Measurements from ENCODE around the gene INTS1. TPM values are rescaled to one million over a fixed set of nuclear protein-coding genes. Genes with fewer than 3 reads are reported as not detected.

INTS1 gene
- total and polyA plus RNA-seq, 2 of the 4 experiments (the other 2 are of a cell fraction), result 9.3 to 40.1 TPM

DNA sequence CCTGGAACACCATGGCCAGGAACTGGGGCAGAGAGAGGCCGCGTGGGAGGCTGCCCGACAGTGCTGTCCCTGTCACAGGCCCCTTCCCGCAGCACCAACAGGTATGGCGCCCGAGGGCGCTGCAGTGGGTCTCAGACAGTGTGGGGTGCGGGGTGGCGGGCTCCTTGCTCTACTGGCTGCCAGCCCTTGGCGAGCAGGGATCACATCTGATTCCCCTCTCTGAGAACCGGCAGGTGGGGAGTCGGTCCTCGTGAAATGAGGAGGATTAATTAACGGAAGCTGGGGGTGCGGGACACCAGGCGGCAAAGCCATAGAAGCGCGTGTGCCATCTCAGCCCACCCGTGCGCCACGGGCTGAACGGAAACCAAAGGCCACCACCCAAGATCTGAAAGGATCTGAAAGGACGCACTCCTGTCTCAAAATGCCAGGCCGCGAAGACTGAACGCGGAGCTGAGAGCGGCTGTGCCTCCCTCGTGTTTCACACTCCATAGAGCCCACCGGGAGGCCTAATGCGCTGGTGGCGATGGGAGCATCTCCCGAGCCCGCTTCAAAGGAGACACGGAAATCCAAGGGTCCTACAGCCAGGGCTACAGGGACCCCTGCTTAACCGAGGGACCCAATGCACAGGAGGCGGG lies 6.8 kb downstream of the INTS1 start:
- ChIA-PET POLR2A (ENCODE audit: unreplicated experiment) (no interaction called here), CTCF (no interaction called here)
- Histone ChIP-seq H3K4me1 (ENCODE audit: control insufficient read depth, insufficient read depth, low read length) (no peaks in the 10 kb centered on the region), H2BK5ac (ENCODE audit: low read depth, low read length, poor library complexity, severe bottlenecking) (no peak overlapping the region), H4K20me1 (ENCODE audit: insufficient read depth, low read length) (peaks cover 6% of the 10 kb centered on the region; the same call in 1 of the 2 replicates), H3K9me1 (ENCODE audit: insufficient read depth, low read length) (no peaks in the 10 kb centered on the region), H4K91ac (ENCODE audit: insufficient read depth, low read depth, low read length) (no peak overlapping the region), H2AK5ac (ENCODE audit: low read depth, low read length) (no peak overlapping the region), H3K56ac (ENCODE audit: extremely low read depth, insufficient read depth, low read length) (no peak overlapping the region), H3K18ac (ENCODE audit: low read depth, low read length) (no peak overlapping the region), H3K9me3 (ENCODE audit: control insufficient read depth, insufficient read depth, low read length) (no peaks in the 10 kb centered on the region), H2AFZ (replicated peaks; ENCODE audit: low read length, poor library complexity) (no peak overlapping the region), H3K27me3 (ENCODE audit: control insufficient read depth, insufficient read depth, low read length) (no peaks in the 10 kb centered on the region), H3K14ac (replicated peaks; ENCODE audit: low read depth, low read length) (no peak overlapping the region), H3K27ac (ENCODE audit: insufficient read depth, low read length) (no peak overlapping the region), H4K8ac (ENCODE audit: low read depth in 2 of 2, low read length in 2 of 2) (no peak overlapping the region), H2AK9ac (replicated peaks; ENCODE audit: low read depth, low read length, poor library complexity) (no peak overlapping the region), H4K5ac (ENCODE audit: low read depth, low read length) (no peak overlapping the region), H3K36me3 (ENCODE audit: control insufficient read depth, insufficient read depth, low read length) (peaks cover 63% of the 10 kb centered on the region), H3K79me1 (ENCODE audit: low read depth in 1 of 2, low read length in 2 of 2) (peaks cover 5 to 23% of the 10 kb centered on the region in 2 experiments), H3K9ac (ENCODE audit: low read depth, low read length) (no peak overlapping the region), H3K4me2 (ENCODE audit: low read depth, low read length) (no peak overlapping the region), H3K4me3 (ENCODE audit: insufficient read depth, low read depth, low read length) (no peak overlapping the region), H3K4ac (ENCODE audit: low read depth, low read length) (no peak overlapping the region), H2BK120ac (ENCODE audit: low read depth, low read length) (no peak overlapping the region), H3K23ac (ENCODE audit: low read depth, low read length) (no peak overlapping the region), H2BK15ac (ENCODE audit: low read depth, low read length) (no peak overlapping the region), H2BK20ac (ENCODE audit: low read depth, low read length) (no peak overlapping the region)
- in situ Hi-C loops (cut with MboI; ENCODE audit: low sequenced_read_pairs) (no loop called here), intact Hi-C loops (cut with micrococcal nuclease) (no loop called here), dilution Hi-C loops (cut with HindIII; ENCODE audit: low sequenced_read_pairs, unreplicated experiment) (no loop called here)
- no TSS peak for BruUV-seq (replicated peaks)
- ATAC-seq (ENCODE audit: low read depth), result no peak
- TF ChIP-seq MAFK (IDR thresholded peaks at IDR 0.05; ENCODE audit: low read depth, low read length) (no peak), RAD21 (IDR thresholded peaks at IDR 0.05; ENCODE audit: low read length) (no peak), SMC3 (IDR thresholded peaks at IDR 0.05; ENCODE audit: low read depth, low read length) (no peak)
- TF ChIP-seq, protein P1, sequence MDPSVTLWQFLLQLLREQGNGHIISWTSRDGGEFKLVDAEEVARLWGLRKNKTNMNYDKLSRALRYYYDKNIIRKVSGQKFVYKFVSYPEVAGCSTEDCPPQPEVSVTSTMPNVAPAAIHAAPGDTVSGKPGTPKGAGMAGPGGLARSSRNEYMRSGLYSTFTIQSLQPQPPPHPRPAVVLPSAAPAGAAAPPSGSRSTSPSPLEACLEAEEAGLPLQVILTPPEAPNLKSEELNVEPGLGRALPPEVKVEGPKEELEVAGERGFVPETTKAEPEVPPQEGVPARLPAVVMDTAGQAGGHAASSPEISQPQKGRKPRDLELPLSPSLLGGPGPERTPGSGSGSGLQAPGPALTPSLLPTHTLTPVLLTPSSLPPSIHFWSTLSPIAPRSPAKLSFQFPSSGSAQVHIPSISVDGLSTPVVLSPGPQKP (IDR thresholded peaks at IDR 0.05; ENCODE audit: borderline replicate concordance, low read depth, low read length), result no peak
- 95% methylated on average over 18 of the region's 37 CpGs; no CpG with 5 or more reads in 1 of the 2 experiments for WGBS, 2 experiments (ENCODE audit: extremely low coverage in 2 of 2, insufficient read length in 1 of 2)
- DNase-seq, result no peak

Measured in IMR-90 (cell line).